Raji (cell line): ENCODE results near the gene ITGB3.

Experiments used
- POLR2A ChIP-seq: IDR thresholded peaks from 2 replicates; pipeline ENCODE4 v1.6.1; 2011; ENCODE audit warnings: low read depth, low read length, control low read depth; ENCODE audit not compliant: insufficient read depth

Gene ITGB3

GRCh38 chr17:47219621-47220475, 33.8 kb upstream of the ITGB3 start:
- no peak for TF ChIP-seq POLR2A

- no peak for TF ChIP-seq POLR2A
Observed at GRCh38 chr17:47220531-47220999, 33.1 kb upstream of the ITGB3 start.

GRCh38 chr17:47221154-47221553, 32.5 kb upstream of the ITGB3 start:
- TF ChIP-seq POLR2A: no peak

GRCh38 chr17:47222047-47222446, 31.6 kb upstream of the ITGB3 start:
- no peak for TF ChIP-seq POLR2A

GRCh38 chr17:47223007-47223406, 30.6 kb upstream of the ITGB3 start:
- no peak for TF ChIP-seq POLR2A

GRCh38 chr17:47223460-47223859, 30.2 kb upstream of the ITGB3 start:
- no peak for TF ChIP-seq POLR2A

GRCh38 chr17:47224966-47225365, 28.7 kb upstream of the ITGB3 start:
- no peak for TF ChIP-seq POLR2A

GRCh38 chr17:47225436-47225858, 28.2 kb upstream of the ITGB3 start:
- no peak for TF ChIP-seq POLR2A

- no peak for TF ChIP-seq POLR2A
Observed at GRCh38 chr17:47225911-47226688, 27.5 kb upstream of the ITGB3 start.

- no peak for TF ChIP-seq POLR2A
Observed at GRCh38 chr17:47227862-47228261, 25.8 kb upstream of the ITGB3 start.

- TF ChIP-seq POLR2A: no peak
Observed at GRCh38 chr17:47229535-47230443, 23.8 kb upstream of the ITGB3 start.

- no peak for TF ChIP-seq POLR2A
Observed at GRCh38 chr17:47230864-47231263, 22.8 kb upstream of the ITGB3 start.

GRCh38 chr17:47231334-47231733, 22.3 kb upstream of the ITGB3 start:
- no peak for TF ChIP-seq POLR2A

- TF ChIP-seq POLR2A: no peak
Observed at GRCh38 chr17:47231866-47232265, 21.8 kb upstream of the ITGB3 start.

GRCh38 chr17:47232465-47232864, 21.2 kb upstream of the ITGB3 start:
- no peak for TF ChIP-seq POLR2A
